ENCODE results near the gene ALG5. TPM values are rescaled to one million over a fixed set of nuclear protein-coding genes. Genes with fewer than 3 reads are reported as not detected.

Gene ALG5
- 45.6 and 49.8 TPM in 2 replicates for total RNA-seq

GRCh38 chr13:36999054-36999714 is at the start of gene ALG5:
Gene ALG5 (minus strand): TSS chr13:36999340. CDS start chr13:36999300, 40 bp downstream.
- intact Hi-C loops (cut with micrococcal nuclease) = loop anchor here (2.0 to 5.0 kb wide), 2 partner anchors 582 to 652 kb away; partner anchors contain the start of gene SPART
- Mint-ChIP-seq H3K4me3 (ENCODE audit: low read depth) (peak within 1 kb of the TSS; percentile 100), H3K36me3 (ENCODE audit: low read depth) (peaks cover 59% of the 10 kb centered on the region), H3K27ac (peak within 1 kb of the TSS; percentile 100), H3K9me3 (no peaks in the 10 kb centered on the region), H3K4me1 (ENCODE audit: low read depth) (peaks cover 37% of the 10 kb centered on the region), H3K27me3 (ENCODE audit: low read depth) (no peaks in the 10 kb centered on the region)
- peak; percentile 93 for DNase-seq (ENCODE audit: low spot score)

- intact Hi-C loops (cut with micrococcal nuclease) = no loop called here
Observed at GRCh38 chr13:37047846-37048245, 48.7 kb upstream of the ALG5 start.

GRCh38 chr13:37047032-37047431 is 47.9 kb upstream of the ALG5 start:
- no peak for DNase-seq (ENCODE audit: low spot score)
- H3K27me3 Mint-ChIP-seq (ENCODE audit: low read depth) = no peaks in the 10 kb centered on the region

More at GRCh38 chr13:37047846-37048245, 48.7 kb upstream of the ALG5 start:
- H3K36me3 Mint-ChIP-seq (ENCODE audit: low read depth) = peaks cover 34% of the 10 kb centered on the region
- H3K27me3 Mint-ChIP-seq (ENCODE audit: low read depth) = no peaks in the 10 kb centered on the region
- H3K4me3 Mint-ChIP-seq (ENCODE audit: low read depth) = no peak overlapping the region
- H3K4me1 Mint-ChIP-seq (ENCODE audit: low read depth) = peaks cover 13% of the 10 kb centered on the region
- H3K9me3 Mint-ChIP-seq = peaks cover under 1% of the 10 kb centered on the region
- no peak overlapping the region for H3K27ac Mint-ChIP-seq
- no peak for DNase-seq (ENCODE audit: low spot score)

GRCh38 chr13:37046062-37046461 is 46.9 kb upstream of the ALG5 start:
- intact Hi-C loops (cut with micrococcal nuclease) = no loop called here
- no peaks in the 10 kb centered on the region for H3K27me3 Mint-ChIP-seq (ENCODE audit: low read depth)
- no peak overlapping the region for H3K27ac Mint-ChIP-seq
- no peaks in the 10 kb centered on the region for H3K9me3 Mint-ChIP-seq
- no peak for DNase-seq (ENCODE audit: low spot score)
- H3K4me3 Mint-ChIP-seq (ENCODE audit: low read depth) = no peak overlapping the region
- H3K4me1 Mint-ChIP-seq (ENCODE audit: low read depth) = peaks cover 3% of the 10 kb centered on the region
- peaks cover 33% of the 10 kb centered on the region for H3K36me3 Mint-ChIP-seq (ENCODE audit: low read depth)

More at GRCh38 chr13:37047032-37047431, 47.9 kb upstream of the ALG5 start:
- H3K36me3 Mint-ChIP-seq (ENCODE audit: low read depth) = peaks cover 34% of the 10 kb centered on the region
- H3K9me3 Mint-ChIP-seq = no peaks in the 10 kb centered on the region
- no peak overlapping the region for H3K27ac Mint-ChIP-seq
- H3K4me1 Mint-ChIP-seq (ENCODE audit: low read depth) = peaks cover 7% of the 10 kb centered on the region
- no peak overlapping the region for H3K4me3 Mint-ChIP-seq (ENCODE audit: low read depth)
- intact Hi-C loops (cut with micrococcal nuclease) = no loop called here

- H3K36me3 Mint-ChIP-seq (ENCODE audit: low read depth) = peaks cover 54% of the 10 kb centered on the region
- H3K4me1 Mint-ChIP-seq (ENCODE audit: low read depth) = no peaks in the 10 kb centered on the region
- H3K27me3 Mint-ChIP-seq (ENCODE audit: low read depth) = no peaks in the 10 kb centered on the region
- DNase-seq (ENCODE audit: low spot score) = no peak
- no peaks in the 10 kb centered on the region for H3K9me3 Mint-ChIP-seq
- H3K27ac Mint-ChIP-seq = no peak overlapping the region
- H3K4me3 Mint-ChIP-seq (ENCODE audit: low read depth) = no peak overlapping the region
- intact Hi-C loops (cut with micrococcal nuclease) = no loop called here
Observed at GRCh38 chr13:37040789-37041188, 41.6 kb upstream of the ALG5 start.

- Mint-ChIP-seq H3K36me3 (ENCODE audit: low read depth) (peaks cover 60% of the 10 kb centered on the region), H3K4me3 (ENCODE audit: low read depth) (no peak overlapping the region), H3K27ac (no peak overlapping the region), H3K4me1 (ENCODE audit: low read depth) (no peaks in the 10 kb centered on the region), H3K9me3 (no peaks in the 10 kb centered on the region), H3K27me3 (ENCODE audit: low read depth) (no peaks in the 10 kb centered on the region)
- no peak for DNase-seq (ENCODE audit: low spot score)
- intact Hi-C loops (cut with micrococcal nuclease) = no loop called here
Observed at GRCh38 chr13:37039896-37040295, 40.8 kb upstream of the ALG5 start.

- Mint-ChIP-seq H3K27me3 (ENCODE audit: low read depth) (no peaks in the 10 kb centered on the region), H3K9me3 (no peaks in the 10 kb centered on the region), H3K4me1 (ENCODE audit: low read depth) (peaks cover 2% of the 10 kb centered on the region), H3K27ac (no peak overlapping the region), H3K36me3 (ENCODE audit: low read depth) (peaks cover 71% of the 10 kb centered on the region), H3K4me3 (ENCODE audit: low read depth) (no peak overlapping the region)
- no peak for DNase-seq (ENCODE audit: low spot score)
- intact Hi-C loops (cut with micrococcal nuclease) = no loop called here
Observed at GRCh38 chr13:37037241-37037640, 38.1 kb upstream of the ALG5 start.

- Mint-ChIP-seq H3K4me3 (ENCODE audit: low read depth) (no peak overlapping the region), H3K9me3 (no peaks in the 10 kb centered on the region), H3K27me3 (ENCODE audit: low read depth) (no peaks in the 10 kb centered on the region), H3K4me1 (ENCODE audit: low read depth) (peaks cover 5% of the 10 kb centered on the region), H3K36me3 (ENCODE audit: low read depth) (peaks cover 52% of the 10 kb centered on the region), H3K27ac (no peak overlapping the region)
- no peak for DNase-seq (ENCODE audit: low spot score)
- intact Hi-C loops (cut with micrococcal nuclease) = no loop called here
Observed at GRCh38 chr13:37029617-37030016, 30.5 kb upstream of the ALG5 start.

- Mint-ChIP-seq H3K4me1 (ENCODE audit: low read depth) (peaks cover 3% of the 10 kb centered on the region), H3K36me3 (ENCODE audit: low read depth) (peaks cover 53% of the 10 kb centered on the region), H3K27ac (no peak overlapping the region), H3K27me3 (ENCODE audit: low read depth) (no peaks in the 10 kb centered on the region), H3K4me3 (ENCODE audit: low read depth) (no peak overlapping the region), H3K9me3 (no peaks in the 10 kb centered on the region)
- DNase-seq (ENCODE audit: low spot score) = no peak
- intact Hi-C loops (cut with micrococcal nuclease) = no loop called here
Observed at GRCh38 chr13:37027639-37028038, 28.5 kb upstream of the ALG5 start.

GRCh38 chr13:37026771-37027170 is 27.6 kb upstream of the ALG5 start:
- no peaks in the 10 kb centered on the region for H3K4me1 Mint-ChIP-seq (ENCODE audit: low read depth)
- DNase-seq (ENCODE audit: low spot score) = no peak
- H3K27ac Mint-ChIP-seq = no peak overlapping the region
- H3K27me3 Mint-ChIP-seq (ENCODE audit: low read depth) = no peaks in the 10 kb centered on the region
- peaks cover 53% of the 10 kb centered on the region for H3K36me3 Mint-ChIP-seq (ENCODE audit: low read depth)
- no peaks in the 10 kb centered on the region for H3K9me3 Mint-ChIP-seq
- H3K4me3 Mint-ChIP-seq (ENCODE audit: low read depth) = no peak overlapping the region
- intact Hi-C loops (cut with micrococcal nuclease) = no loop called here

- intact Hi-C loops (cut with micrococcal nuclease) = loop anchor here (2.0 kb wide), 1 partner anchor 17 kb away; no protein-coding TSS in a partner anchor
- no peak for DNase-seq (ENCODE audit: low spot score)
- Mint-ChIP-seq H3K4me1 (ENCODE audit: low read depth) (no peaks in the 10 kb centered on the region), H3K9me3 (no peaks in the 10 kb centered on the region), H3K27me3 (ENCODE audit: low read depth) (no peaks in the 10 kb centered on the region), H3K27ac (no peak overlapping the region), H3K4me3 (ENCODE audit: low read depth) (no peak overlapping the region), H3K36me3 (ENCODE audit: low read depth) (peaks cover 41% of the 10 kb centered on the region)
Observed at GRCh38 chr13:37023871-37024270, 24.7 kb upstream of the ALG5 start.

- no peaks in the 10 kb centered on the region for H3K9me3 Mint-ChIP-seq
- H3K4me3 Mint-ChIP-seq (ENCODE audit: low read depth) = no peak overlapping the region
- no peaks in the 10 kb centered on the region for H3K27me3 Mint-ChIP-seq (ENCODE audit: low read depth)
- peaks cover 75% of the 10 kb centered on the region for H3K36me3 Mint-ChIP-seq (ENCODE audit: low read depth)
- no peak overlapping the region for H3K27ac Mint-ChIP-seq
- intact Hi-C loops (cut with micrococcal nuclease) = no loop called here
- peaks cover 6% of the 10 kb centered on the region for H3K4me1 Mint-ChIP-seq (ENCODE audit: low read depth)
- DNase-seq (ENCODE audit: low spot score) = no peak
Observed at GRCh38 chr13:37014609-37015008, 15.5 kb upstream of the ALG5 start.

- intact Hi-C loops (cut with micrococcal nuclease) = no loop called here
- Mint-ChIP-seq H3K9me3 (no peaks in the 10 kb centered on the region), H3K27ac (no peak overlapping the region), H3K36me3 (ENCODE audit: low read depth) (peaks cover 83% of the 10 kb centered on the region), H3K4me1 (ENCODE audit: low read depth) (peaks cover 12% of the 10 kb centered on the region), H3K27me3 (ENCODE audit: low read depth) (no peaks in the 10 kb centered on the region), H3K4me3 (ENCODE audit: low read depth) (no peak overlapping the region)
- no peak for DNase-seq (ENCODE audit: low spot score)
Observed at GRCh38 chr13:37011788-37012187, 12.6 kb upstream of the ALG5 start.

Data from activated T-helper 2 cell treated with anti-CD3 and anti-CD28 coated beads, Interferon-gamma antibody, Interleukin-2, Interleukin-4, amounts not matched to agents 10 μg/mL and 5 μg/mL and 100 μg/mL, durations not matched to agents 14 hours and 24 hours and 36 hours (primary cell).